HL-60 (cell line): ENCODE data around the gene ADAMTS8.

ENCODE experiments used
- DNase-seq, 2 experiments: peaks; one replicate each; pipeline ENCODE4 v3.0.0-alpha.2; 2010 to 2020; ENCODE audit warnings: low read depth in 1 of 2, low spot score in 1 of 2
- H3K27ac ChIP-seq: fragments of 250-450 bp; sonication (Bioruptor Pico); replicated peaks from 2 replicates; pipeline ENCODE4 v1.5.1; 2020; ENCODE audit warnings: mild to moderate bottlenecking, moderate library complexity
- H3K27me3 ChIP-seq: fragments of 250-450 bp; sonication (Bioruptor Pico); 2 replicates; pipeline ENCODE4 v1.5.1; 2021; ENCODE audit warnings: mild to moderate bottlenecking, moderate library complexity; ENCODE audit not compliant: insufficient read depth, poor library complexity, severe bottlenecking
- H3K4me3 ChIP-seq: replicated peaks from 2 replicates; pipeline ENCODE4 v1.5.1; 2011; ENCODE audit warnings: mild to moderate bottlenecking, control low read depth, low read length; ENCODE audit not compliant: insufficient read depth
- CTCF ChIP-seq: IDR thresholded peaks from one replicate; pipeline ENCODE4 v1.5.1; 2011; ENCODE audit warnings: low read length, control low read depth, inconsistent platforms; ENCODE audit not compliant: insufficient read depth
- GABPA ChIP-seq: IDR thresholded peaks from 2 replicates; pipeline ENCODE4 v1.6.1; 2012; ENCODE audit warnings: low read depth
- POLR2AphosphoS5 ChIP-seq: IDR thresholded peaks from 2 replicates; pipeline ENCODE4 v1.6.1; 2012; ENCODE audit warnings: low read depth
- REST ChIP-seq: IDR thresholded peaks from 2 replicates; pipeline ENCODE4 v1.6.1; 2012; ENCODE audit warnings: low read depth; ENCODE audit not compliant: insufficient replicate concordance
- SPI1 ChIP-seq: IDR thresholded peaks from 2 replicates; pipeline ENCODE4 v1.6.1; 2012; ENCODE audit warnings: low read depth, mild to moderate bottlenecking, borderline replicate concordance

The ADAMTS8 gene

GRCh38 chr11:130404727-130405126 lies 23.7 kb downstream of the ADAMTS8 start:
- no peak for DNase-seq
- Histone ChIP-seq H3K4me3 (no peak overlapping the region), H3K27me3 (no peaks in the 10 kb centered on the region), H3K27ac (no peak overlapping the region)
- TF ChIP-seq CTCF (no peak), POLR2AphosphoS5 (no peak), SPI1 (no peak), GABPA (no peak), REST (no peak)

DNA sequence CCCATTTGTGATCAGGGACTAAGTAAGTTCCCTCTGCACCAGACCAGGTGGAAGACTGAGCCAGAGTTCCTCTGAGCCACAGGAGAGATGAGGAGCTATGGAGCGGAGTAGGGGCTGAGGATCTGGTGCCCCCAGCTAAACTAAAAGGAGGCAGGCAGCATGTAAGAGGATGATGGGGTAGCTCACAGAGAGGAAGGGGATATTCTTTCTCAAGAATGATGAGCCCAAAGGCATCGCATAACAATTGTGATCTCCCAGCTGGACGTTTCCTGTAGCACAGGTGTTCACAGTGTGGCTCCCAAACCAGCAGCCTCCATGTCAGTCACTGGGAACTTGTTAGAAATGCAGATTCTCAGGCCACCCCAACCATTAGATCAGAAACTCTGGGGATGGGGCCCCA lies 24.4 kb downstream of the ADAMTS8 start:
- no peak for DNase-seq
- TF ChIP-seq POLR2AphosphoS5 (no peak), SPI1 (no peak), REST (no peak), GABPA (no peak), CTCF (no peak)
- Histone ChIP-seq H3K27ac (no peak overlapping the region), H3K27me3 (no peaks in the 10 kb centered on the region), H3K4me3 (no peak overlapping the region)

- Histone ChIP-seq H3K27ac (no peak overlapping the region), H3K4me3 (no peak overlapping the region), H3K27me3 (peaks cover 2% of the 10 kb centered on the region)
- DNase-seq, result no peak
- no peak for TF ChIP-seq REST
- TF ChIP-seq POLR2AphosphoS5, result no peak
- no peak for TF ChIP-seq GABPA
- no peak for TF ChIP-seq SPI1
- TF ChIP-seq CTCF, result no peak
Observed at GRCh38 chr11:130403271-130403804, 25.1 kb downstream of the ADAMTS8 start.
